GM19452 (cell line): Measurements from ENCODE around the gene MED13L.

Source experiments
- ATAC-seq: cut with Tn5 transposase; IDR thresholded peaks from one replicate; pipeline ENCODE4 v1.9.1; 2021; ENCODE audit not compliant: unreplicated experiment

Gene MED13L

GRCh38 chr12:116159593-116160200 lies 117.8 kb downstream of the MED13L start:
- ATAC-seq = no peak

GRCh38 chr12:116159175-116159574 lies 118.3 kb downstream of the MED13L start:
- no peak for ATAC-seq

GRCh38 chr12:116157845-116158267 lies 119.6 kb downstream of the MED13L start:
- ATAC-seq = no peak

- ATAC-seq = no peak
These were observed 120.9 kb downstream of the MED13L start for GRCh38 chr12:116156614-116157013.

GRCh38 chr12:116155383-116155782 lies 122.1 kb downstream of the MED13L start:
- ATAC-seq = no peak

GRCh38 chr12:116153983-116154382 lies 123.5 kb downstream of the MED13L start:
- ATAC-seq = no peak

GRCh38 chr12:116153113-116153512 lies 124.4 kb downstream of the MED13L start:
- no peak for ATAC-seq

- no peak for ATAC-seq
These were observed 125.2 kb downstream of the MED13L start for GRCh38 chr12:116152268-116152667.

GRCh38 chr12:116150452-116150851 lies 127.0 kb downstream of the MED13L start:
- no peak for ATAC-seq

GRCh38 chr12:116150001-116150400 lies 127.5 kb downstream of the MED13L start:
- no peak for ATAC-seq

GRCh38 chr12:116148844-116149243 lies 128.6 kb downstream of the MED13L start:
- ATAC-seq = no peak

- ATAC-seq = no peak
These were observed 131.1 kb downstream of the MED13L start for GRCh38 chr12:116146386-116146785.

- no peak for ATAC-seq
These were observed 132.0 kb downstream of the MED13L start for GRCh38 chr12:116145451-116145850.

GRCh38 chr12:116144384-116144783 lies 133.1 kb downstream of the MED13L start:
- peak; percentile 54 for ATAC-seq

- peak; percentile 15 for ATAC-seq
These were observed 133.6 kb downstream of the MED13L start for GRCh38 chr12:116143909-116144308.

GRCh38 chr12:116142936-116143898 lies 134.3 kb downstream of the MED13L start:
- peak; percentile 58 for ATAC-seq

GRCh38 chr12:116141833-116142162 lies 135.7 kb downstream of the MED13L start:
- no peak for ATAC-seq

GRCh38 chr12:116141110-116141832 lies 136.2 kb downstream of the MED13L start:
- ATAC-seq = no peak

GRCh38 chr12:116140529-116140928 lies 137.0 kb downstream of the MED13L start:
- ATAC-seq = no peak

GRCh38 chr12:116138781-116139180 lies 138.7 kb downstream of the MED13L start:
- ATAC-seq = no peak

- no peak for ATAC-seq
These were observed 139.1 kb downstream of the MED13L start for GRCh38 chr12:116138364-116138763.

GRCh38 chr12:116137318-116137717 lies 140.2 kb downstream of the MED13L start:
- no peak for ATAC-seq
